Measurements from ENCODE around the gene GNG3.

Gene GNG3

GRCh38 chr11:62705880-62706849 lies 1.3 kb upstream of the GNG3 start:
- Histone ChIP-seq H3K27me3 (replicated peaks; ENCODE audit: control insufficient read depth, insufficient read depth, low read length, poor library complexity, severe bottlenecking) (no peaks in the 10 kb centered on the region), H3K36me3 (ENCODE audit: control insufficient read depth, insufficient read depth, low read length) (no peaks in the 10 kb centered on the region), H3K4me3 (ENCODE audit: insufficient read depth, low read depth, low read length, poor library complexity, severe bottlenecking) (peak overlapping the region; percentile 86), H3K27ac (ENCODE audit: insufficient read depth, low read length, poor library complexity, severe bottlenecking) (peak overlapping the region; percentile 86), H3K4me1 (ENCODE audit: control insufficient read depth, insufficient read depth, low read length, poor library complexity, severe bottlenecking) (peaks cover 32% of the 10 kb centered on the region), H3K9me3 (ENCODE audit: control insufficient read depth, low read length) (no peaks in the 10 kb centered on the region)
- peak; percentile 90 to 95 (median 93) for DNase-seq

- no peaks in the 10 kb centered on the region for H3K9me3 ChIP-seq (ENCODE audit: control insufficient read depth, low read length)
- peaks cover 32% of the 10 kb centered on the region for H3K4me1 ChIP-seq (ENCODE audit: control insufficient read depth, insufficient read depth, low read length, poor library complexity, severe bottlenecking)
- DNase-seq, result no peak
- H3K36me3 ChIP-seq (ENCODE audit: control insufficient read depth, insufficient read depth, low read length), result no peaks in the 10 kb centered on the region
- H3K4me3 ChIP-seq (ENCODE audit: insufficient read depth, low read depth, low read length, poor library complexity, severe bottlenecking), result no peak overlapping the region
- H3K27me3 ChIP-seq (replicated peaks; ENCODE audit: control insufficient read depth, insufficient read depth, low read length, poor library complexity, severe bottlenecking), result no peaks in the 10 kb centered on the region
- no peak overlapping the region for H3K27ac ChIP-seq (ENCODE audit: insufficient read depth, low read length, poor library complexity, severe bottlenecking)
Measured at GRCh38 chr11:62706850-62707247, 627 bp upstream of the GNG3 start.

GRCh38 chr11:62708392-62708791 lies 916 bp downstream of the GNG3 start:
- no peaks in the 10 kb centered on the region for H3K27me3 ChIP-seq (replicated peaks; ENCODE audit: control insufficient read depth, insufficient read depth, low read length, poor library complexity, severe bottlenecking)
- peaks cover 5% of the 10 kb centered on the region for H3K36me3 ChIP-seq (ENCODE audit: control insufficient read depth, insufficient read depth, low read length)
- H3K4me3 ChIP-seq (ENCODE audit: insufficient read depth, low read depth, low read length, poor library complexity, severe bottlenecking), result peak overlapping the region; percentile 70
- DNase-seq, result no peak
- H3K9me3 ChIP-seq (ENCODE audit: control insufficient read depth, low read length), result no peaks in the 10 kb centered on the region
- peaks cover 32% of the 10 kb centered on the region for H3K4me1 ChIP-seq (ENCODE audit: control insufficient read depth, insufficient read depth, low read length, poor library complexity, severe bottlenecking)
- peak overlapping the region; percentile 95 for H3K27ac ChIP-seq (ENCODE audit: insufficient read depth, low read length, poor library complexity, severe bottlenecking)

GRCh38 chr11:62708793-62709192 lies 1.3 kb downstream of the GNG3 start:
- peak overlapping the region; percentile 70 for H3K4me3 ChIP-seq (ENCODE audit: insufficient read depth, low read depth, low read length, poor library complexity, severe bottlenecking)
- peak overlapping the region; percentile 95 for H3K27ac ChIP-seq (ENCODE audit: insufficient read depth, low read length, poor library complexity, severe bottlenecking)
- no peaks in the 10 kb centered on the region for H3K27me3 ChIP-seq (replicated peaks; ENCODE audit: control insufficient read depth, insufficient read depth, low read length, poor library complexity, severe bottlenecking)
- H3K4me1 ChIP-seq (ENCODE audit: control insufficient read depth, insufficient read depth, low read length, poor library complexity, severe bottlenecking), result peaks cover 32% of the 10 kb centered on the region
- peak; percentile 7 to 32 (median 27) for DNase-seq
- H3K9me3 ChIP-seq (ENCODE audit: control insufficient read depth, low read length), result no peaks in the 10 kb centered on the region
- peaks cover 9% of the 10 kb centered on the region for H3K36me3 ChIP-seq (ENCODE audit: control insufficient read depth, insufficient read depth, low read length)

- peak overlapping the region; percentile 70 for H3K4me3 ChIP-seq (ENCODE audit: insufficient read depth, low read depth, low read length, poor library complexity, severe bottlenecking)
- H3K4me1 ChIP-seq (ENCODE audit: control insufficient read depth, insufficient read depth, low read length, poor library complexity, severe bottlenecking), result peaks cover 32% of the 10 kb centered on the region
- peak overlapping the region; percentile 95 for H3K27ac ChIP-seq (ENCODE audit: insufficient read depth, low read length, poor library complexity, severe bottlenecking)
- H3K36me3 ChIP-seq (ENCODE audit: control insufficient read depth, insufficient read depth, low read length), result peaks cover 14% of the 10 kb centered on the region
- H3K9me3 ChIP-seq (ENCODE audit: control insufficient read depth, low read length), result no peaks in the 10 kb centered on the region
- peak; percentile 93 to 97 (median 96) for DNase-seq
- no peaks in the 10 kb centered on the region for H3K27me3 ChIP-seq (replicated peaks; ENCODE audit: control insufficient read depth, insufficient read depth, low read length, poor library complexity, severe bottlenecking)
Measured at GRCh38 chr11:62709247-62710000, 1.9 kb downstream of the GNG3 start.

- Histone ChIP-seq H3K4me1 (ENCODE audit: control insufficient read depth, insufficient read depth, low read length, poor library complexity, severe bottlenecking) (peaks cover 32% of the 10 kb centered on the region), H3K9me3 (ENCODE audit: control insufficient read depth, low read length) (no peaks in the 10 kb centered on the region), H3K27me3 (replicated peaks; ENCODE audit: control insufficient read depth, insufficient read depth, low read length, poor library complexity, severe bottlenecking) (no peaks in the 10 kb centered on the region), H3K36me3 (ENCODE audit: control insufficient read depth, insufficient read depth, low read length) (peaks cover 18% of the 10 kb centered on the region), H3K4me3 (ENCODE audit: insufficient read depth, low read depth, low read length, poor library complexity, severe bottlenecking) (peak overlapping the region; percentile 70), H3K27ac (ENCODE audit: insufficient read depth, low read length, poor library complexity, severe bottlenecking) (peak overlapping the region; percentile 95)
- no peak for DNase-seq
Measured at GRCh38 chr11:62710001-62710345, 2.5 kb downstream of the GNG3 start.

GRCh38 chr11:62712276-62712812 lies 4.9 kb downstream of the GNG3 start:
- H3K27ac ChIP-seq (ENCODE audit: insufficient read depth, low read length, poor library complexity, severe bottlenecking), result peak overlapping the region; percentile 33
- no peak for DNase-seq
- no peaks in the 10 kb centered on the region for H3K9me3 ChIP-seq (ENCODE audit: control insufficient read depth, low read length)
- no peaks in the 10 kb centered on the region for H3K27me3 ChIP-seq (replicated peaks; ENCODE audit: control insufficient read depth, insufficient read depth, low read length, poor library complexity, severe bottlenecking)
- peaks cover 42% of the 10 kb centered on the region for H3K36me3 ChIP-seq (ENCODE audit: control insufficient read depth, insufficient read depth, low read length)
- peaks cover 17% of the 10 kb centered on the region for H3K4me1 ChIP-seq (ENCODE audit: control insufficient read depth, insufficient read depth, low read length, poor library complexity, severe bottlenecking)
- H3K4me3 ChIP-seq (ENCODE audit: insufficient read depth, low read depth, low read length, poor library complexity, severe bottlenecking), result no peak overlapping the region

- DNase-seq, result no peak
- Histone ChIP-seq H3K4me3 (ENCODE audit: insufficient read depth, low read depth, low read length, poor library complexity, severe bottlenecking) (no peak overlapping the region), H3K9me3 (ENCODE audit: control insufficient read depth, low read length) (no peaks in the 10 kb centered on the region), H3K4me1 (ENCODE audit: control insufficient read depth, insufficient read depth, low read length, poor library complexity, severe bottlenecking) (peaks cover 17% of the 10 kb centered on the region), H3K27me3 (replicated peaks; ENCODE audit: control insufficient read depth, insufficient read depth, low read length, poor library complexity, severe bottlenecking) (no peaks in the 10 kb centered on the region), H3K36me3 (ENCODE audit: control insufficient read depth, insufficient read depth, low read length) (peaks cover 46% of the 10 kb centered on the region), H3K27ac (ENCODE audit: insufficient read depth, low read length, poor library complexity, severe bottlenecking) (peak overlapping the region; percentile 33)
Measured at GRCh38 chr11:62712861-62713260, 5.4 kb downstream of the GNG3 start.

GRCh38 chr11:62713343-62713742 lies 5.9 kb downstream of the GNG3 start:
- no peaks in the 10 kb centered on the region for H3K27me3 ChIP-seq (replicated peaks; ENCODE audit: control insufficient read depth, insufficient read depth, low read length, poor library complexity, severe bottlenecking)
- peak overlapping the region; percentile 16 for H3K27ac ChIP-seq (ENCODE audit: insufficient read depth, low read length, poor library complexity, severe bottlenecking)
- H3K4me1 ChIP-seq (ENCODE audit: control insufficient read depth, insufficient read depth, low read length, poor library complexity, severe bottlenecking), result peaks cover 15% of the 10 kb centered on the region
- H3K4me3 ChIP-seq (ENCODE audit: insufficient read depth, low read depth, low read length, poor library complexity, severe bottlenecking), result no peak overlapping the region
- peaks cover 50% of the 10 kb centered on the region for H3K36me3 ChIP-seq (ENCODE audit: control insufficient read depth, insufficient read depth, low read length)
- DNase-seq, result no peak
- no peaks in the 10 kb centered on the region for H3K9me3 ChIP-seq (ENCODE audit: control insufficient read depth, low read length)
